A673 (cell line): ENCODE measurements around the gene PACSIN2.

Source experiments
- CTCF ChIP-seq: fragments of 300-800, 200-600 bp; sonication (generic); conservative IDR thresholded peaks from 2 replicates; pipeline ENCODE4 v1.5.1; 2017; ENCODE audit warnings: low read depth, mild to moderate bottlenecking, antibody characterized with exemption, low read length, moderate library complexity, mixed read lengths
- EZH2 ChIP-seq: fragments of 200-600 bp; sonication (generic); IDR thresholded peaks from 2 replicates; pipeline ENCODE4 v1.6.1; 2017; ENCODE audit warnings: borderline replicate concordance, low read depth, mild to moderate bottlenecking, mixed read lengths, antibody characterized with exemption, low read length; ENCODE audit not compliant: poor library complexity, severe bottlenecking

- no peak for TF ChIP-seq CTCF
- TF ChIP-seq EZH2 = no peak
Measured at GRCh38 chr22:42922374-42923191, 92.4 kb downstream of the PACSIN2 start.
